ENCODE data around the gene PLD1. TPM values are rescaled to one million over a fixed set of nuclear protein-coding genes. Genes with fewer than 3 reads are reported as not detected.

The PLD1 gene
- total and polyA plus RNA-seq, 10 of the 15 experiments (the other 5 are each of a cell fraction or from before 2014, with no cell fraction given) = 2.9 to 108 (median 3.6) TPM

DNA sequence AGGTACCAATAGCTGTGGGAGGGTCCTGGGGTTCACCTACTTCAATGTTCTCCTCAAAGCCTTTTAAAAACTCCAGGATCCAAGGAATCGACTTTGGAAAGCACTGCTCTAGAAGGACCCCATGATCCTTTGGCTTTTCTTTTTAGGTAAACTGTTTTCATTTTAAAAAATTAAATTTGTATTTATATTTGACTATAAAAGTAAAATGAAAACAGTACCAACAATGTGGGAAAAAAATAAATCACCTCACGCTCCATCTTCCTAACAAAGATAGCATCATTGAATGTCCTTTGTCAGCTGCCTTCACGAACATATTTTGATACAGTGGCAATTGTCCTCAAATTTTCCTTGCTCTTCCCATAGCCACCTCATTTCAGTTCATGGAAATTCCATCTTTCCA lies 127.5 kb downstream of the PLD1 start:
- ChIA-PET RAD21 (ENCODE audit: unreplicated experiment) (interaction anchor here (1.2 kb wide), 1 partner anchor 89 kb away, joined by 4 read pairs; no protein-coding TSS in a partner anchor), SMC1A (ENCODE audit: uncharacterized antibody, unreplicated experiment) (interaction anchor here (0.8 to 1.0 kb wide), 2 partner anchors 23 to 89 kb away, joined by 3 to 4 read pairs; no protein-coding TSS in a partner anchor), CTCF (no interaction called here), POLR2A (no interaction called here)
- Histone ChIP-seq H3K27me3 (replicated peaks in 1 of 2; ENCODE audit: control insufficient read depth in 2 of 2, insufficient read depth in 2 of 2, low read length in 1 of 2) (no peaks in the 10 kb centered on the region; a peak in 1 of 4 replicates), H3K4me2 (ENCODE audit: control insufficient read depth, insufficient read depth) (no peak overlapping the region), H3K9ac (ENCODE audit: control insufficient read depth, insufficient read depth, low read length) (no peak overlapping the region), H3K36me3 (ENCODE audit: control insufficient read depth in 2 of 2, insufficient read depth in 2 of 2, low read length in 1 of 2) (no peaks in the 10 kb centered on the region), H2AFZ (ENCODE audit: control insufficient read depth, low read depth, low read length) (no peak overlapping the region), H4K20me1 (ENCODE audit: control insufficient read depth, insufficient read depth) (no peaks in the 10 kb centered on the region), H3K27ac (ENCODE audit: control insufficient read depth, insufficient read depth) (no peak overlapping the region), H3K9me3 (replicated peaks; ENCODE audit: control insufficient read depth, insufficient read depth, low read length) (no peaks in the 10 kb centered on the region), H3K4me1 (ENCODE audit: control insufficient read depth, insufficient read depth, low read length) (no peaks in the 10 kb centered on the region), H3K4me3 (no peak overlapping the region), H3K79me2 (ENCODE audit: control insufficient read depth, insufficient read depth, low read length) (no peaks in the 10 kb centered on the region)
- no peak for FAIRE-seq
- 32% methylated on average over 3 of the region's 3 CpGs for WGBS (ENCODE audit: insufficient coverage, insufficient replicate concordance, low lambda C conversion rate, missing lambda C conversion rate)
- ATAC-seq = no peak
- intact Hi-C loops (cut with micrococcal nuclease; ENCODE audit: unreplicated experiment) (no loop called here), in situ Hi-C loops (cut with MboI) (no loop called here)
- no TSS peak for BruUV-seq (replicated peaks)
- DNase-seq (ENCODE audit: low read depth, low spot score) = no peak
- TF ChIP-seq, protein P1, sequence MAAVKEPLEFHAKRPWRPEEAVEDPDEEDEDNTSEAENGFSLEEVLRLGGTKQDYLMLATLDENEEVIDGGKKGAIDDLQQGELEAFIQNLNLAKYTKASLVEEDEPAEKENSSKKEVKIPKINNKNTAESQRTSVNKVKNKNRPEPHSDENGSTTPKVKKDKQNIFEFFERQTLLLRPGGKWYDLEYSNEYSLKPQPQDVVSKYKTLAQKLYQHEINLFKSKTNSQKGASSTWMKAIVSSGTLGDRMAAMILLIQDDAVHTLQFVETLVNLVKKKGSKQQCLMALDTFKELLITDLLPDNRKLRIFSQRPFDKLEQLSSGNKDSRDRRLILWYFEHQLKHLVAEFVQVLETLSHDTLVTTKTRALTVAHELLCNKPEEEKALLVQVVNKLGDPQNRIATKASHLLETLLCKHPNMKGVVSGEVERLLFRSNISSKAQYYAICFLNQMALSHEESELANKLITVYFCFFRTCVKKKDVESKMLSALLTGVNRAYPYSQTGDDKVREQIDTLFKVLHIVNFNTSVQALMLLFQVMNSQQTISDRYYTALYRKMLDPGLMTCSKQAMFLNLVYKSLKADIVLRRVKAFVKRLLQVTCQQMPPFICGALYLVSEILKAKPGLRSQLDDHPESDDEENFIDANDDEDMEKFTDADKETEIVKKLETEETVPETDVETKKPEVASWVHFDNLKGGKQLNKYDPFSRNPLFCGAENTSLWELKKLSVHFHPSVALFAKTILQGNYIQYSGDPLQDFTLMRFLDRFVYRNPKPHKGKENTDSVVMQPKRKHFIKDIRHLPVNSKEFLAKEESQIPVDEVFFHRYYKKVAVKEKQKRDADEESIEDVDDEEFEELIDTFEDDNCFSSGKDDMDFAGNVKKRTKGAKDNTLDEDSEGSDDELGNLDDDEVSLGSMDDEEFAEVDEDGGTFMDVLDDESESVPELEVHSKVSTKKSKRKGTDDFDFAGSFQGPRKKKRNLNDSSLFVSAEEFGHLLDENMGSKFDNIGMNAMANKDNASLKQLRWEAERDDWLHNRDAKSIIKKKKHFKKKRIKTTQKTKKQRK (IDR thresholded peaks at IDR 0.05; ENCODE audit: low read depth, low read length) = no peak
- TF ChIP-seq NR2C2 (IDR thresholded peaks at IDR 0.05; ENCODE audit: borderline replicate concordance, control insufficient read depth, insufficient read length, low read depth) (no peak), NFYA (IDR thresholded peaks at IDR 0.05; ENCODE audit: borderline replicate concordance, low read depth, low read length) (no peak), RB1 (IDR thresholded peaks at IDR 0.05; ENCODE audit: borderline replicate concordance) (no peak), POU2F2 (IDR thresholded peaks at IDR 0.05; ENCODE audit: borderline replicate concordance, low read depth, low read length) (no peak), NRF1 (conservative IDR thresholded peaks at IDR 0.05; ENCODE audit: low read depth, low read length) (no peak), MYB (IDR thresholded peaks at IDR 0.05; ENCODE audit: borderline replicate concordance, low read depth, low read length) (no peak), SREBF1 (IDR thresholded peaks at IDR 0.05; ENCODE audit: low read length) (no peak), STAT3 (IDR thresholded peaks at IDR 0.05; ENCODE audit: low read depth, low read length) (no peak), SMAD5 (IDR thresholded peaks at IDR 0.05; ENCODE audit: low read depth) (no peak)
- TF ChIP-seq, protein P2, sequence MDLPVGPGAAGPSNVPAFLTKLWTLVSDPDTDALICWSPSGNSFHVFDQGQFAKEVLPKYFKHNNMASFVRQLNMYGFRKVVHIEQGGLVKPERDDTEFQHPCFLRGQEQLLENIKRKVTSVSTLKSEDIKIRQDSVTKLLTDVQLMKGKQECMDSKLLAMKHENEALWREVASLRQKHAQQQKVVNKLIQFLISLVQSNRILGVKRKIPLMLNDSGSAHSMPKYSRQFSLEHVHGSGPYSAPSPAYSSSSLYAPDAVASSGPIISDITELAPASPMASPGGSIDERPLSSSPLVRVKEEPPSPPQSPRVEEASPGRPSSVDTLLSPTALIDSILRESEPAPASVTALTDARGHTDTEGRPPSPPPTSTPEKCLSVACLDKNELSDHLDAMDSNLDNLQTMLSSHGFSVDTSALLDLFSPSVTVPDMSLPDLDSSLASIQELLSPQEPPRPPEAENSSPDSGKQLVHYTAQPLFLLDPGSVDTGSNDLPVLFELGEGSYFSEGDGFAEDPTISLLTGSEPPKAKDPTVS (IDR thresholded peaks at IDR 0.05; ENCODE audit: low read depth, low read length) = no peak
- TF ChIP-seq, protein P3, sequence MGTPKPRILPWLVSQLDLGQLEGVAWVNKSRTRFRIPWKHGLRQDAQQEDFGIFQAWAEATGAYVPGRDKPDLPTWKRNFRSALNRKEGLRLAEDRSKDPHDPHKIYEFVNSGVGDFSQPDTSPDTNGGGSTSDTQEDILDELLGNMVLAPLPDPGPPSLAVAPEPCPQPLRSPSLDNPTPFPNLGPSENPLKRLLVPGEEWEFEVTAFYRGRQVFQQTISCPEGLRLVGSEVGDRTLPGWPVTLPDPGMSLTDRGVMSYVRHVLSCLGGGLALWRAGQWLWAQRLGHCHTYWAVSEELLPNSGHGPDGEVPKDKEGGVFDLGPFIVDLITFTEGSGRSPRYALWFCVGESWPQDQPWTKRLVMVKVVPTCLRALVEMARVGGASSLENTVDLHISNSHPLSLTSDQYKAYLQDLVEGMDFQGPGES (IDR thresholded peaks at IDR 0.05) = no peak
- TF ChIP-seq, protein P4, sequence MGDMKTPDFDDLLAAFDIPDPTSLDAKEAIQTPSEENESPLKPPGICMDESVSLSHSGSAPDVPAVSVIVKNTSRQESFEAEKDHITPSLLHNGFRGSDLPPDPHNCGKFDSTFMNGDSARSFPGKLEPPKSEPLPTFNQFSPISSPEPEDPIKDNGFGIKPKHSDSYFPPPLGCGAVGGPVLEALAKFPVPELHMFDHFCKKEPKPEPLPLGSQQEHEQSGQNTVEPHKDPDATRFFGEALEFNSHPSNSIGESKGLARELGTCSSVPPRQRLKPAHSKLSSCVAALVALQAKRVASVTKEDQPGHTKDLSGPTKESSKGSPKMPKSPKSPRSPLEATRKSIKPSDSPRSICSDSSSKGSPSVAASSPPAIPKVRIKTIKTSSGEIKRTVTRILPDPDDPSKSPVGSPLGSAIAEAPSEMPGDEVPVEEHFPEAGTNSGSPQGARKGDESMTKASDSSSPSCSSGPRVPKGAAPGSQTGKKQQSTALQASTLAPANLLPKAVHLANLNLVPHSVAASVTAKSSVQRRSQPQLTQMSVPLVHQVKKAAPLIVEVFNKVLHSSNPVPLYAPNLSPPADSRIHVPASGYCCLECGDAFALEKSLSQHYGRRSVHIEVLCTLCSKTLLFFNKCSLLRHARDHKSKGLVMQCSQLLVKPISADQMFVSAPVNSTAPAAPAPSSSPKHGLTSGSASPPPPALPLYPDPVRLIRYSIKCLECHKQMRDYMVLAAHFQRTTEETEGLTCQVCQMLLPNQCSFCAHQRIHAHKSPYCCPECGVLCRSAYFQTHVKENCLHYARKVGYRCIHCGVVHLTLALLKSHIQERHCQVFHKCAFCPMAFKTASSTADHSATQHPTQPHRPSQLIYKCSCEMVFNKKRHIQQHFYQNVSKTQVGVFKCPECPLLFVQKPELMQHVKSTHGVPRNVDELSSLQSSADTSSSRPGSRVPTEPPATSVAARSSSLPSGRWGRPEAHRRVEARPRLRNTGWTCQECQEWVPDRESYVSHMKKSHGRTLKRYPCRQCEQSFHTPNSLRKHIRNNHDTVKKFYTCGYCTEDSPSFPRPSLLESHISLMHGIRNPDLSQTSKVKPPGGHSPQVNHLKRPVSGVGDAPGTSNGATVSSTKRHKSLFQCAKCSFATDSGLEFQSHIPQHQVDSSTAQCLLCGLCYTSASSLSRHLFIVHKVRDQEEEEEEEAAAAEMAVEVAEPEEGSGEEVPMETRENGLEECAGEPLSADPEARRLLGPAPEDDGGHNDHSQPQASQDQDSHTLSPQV (IDR thresholded peaks at IDR 0.05) = no peak

Measured in GM12878 (cell line).